Measurements from ENCODE around the gene NFILZ. TPM values are rescaled to one million over a fixed set of nuclear protein-coding genes. Genes with fewer than 3 reads are reported as not detected.

NFILZ gene
- total RNA-seq, 1 experiment from 2014 or later: not detected

- Histone ChIP-seq H4K20me1 (ENCODE audit: insufficient read depth) (no peaks in the 10 kb centered on the region; the same call in 1 of the 2 replicates), H2AFZ (no peak overlapping the region), H3K27me3 (ENCODE audit: insufficient read depth, low read depth) (peaks cover 42% of the 10 kb centered on the region), H3K4me2 (no peak overlapping the region), H3K79me2 (ENCODE audit: low read depth) (no peaks in the 10 kb centered on the region), H3K4me1 (replicated peaks; ENCODE audit: insufficient read depth) (peaks cover 11% of the 10 kb centered on the region), H3K4me3 (no peak overlapping the region), H3K36me3 (ENCODE audit: low read depth) (no peaks in the 10 kb centered on the region), H3K27ac (no peak overlapping the region), H3F3A (ENCODE audit: insufficient read depth, low read depth) (peaks cover 23% of the 10 kb centered on the region), H3K9me2 (ENCODE audit: insufficient read depth) (no peaks in the 10 kb centered on the region), H3K9me3 (ENCODE audit: insufficient read depth, low read depth) (no peaks in the 10 kb centered on the region)
- TF ChIP-seq CTCF (conservative IDR thresholded peaks at IDR 0.05): no peak
- no peak for TF ChIP-seq EZH2 (IDR thresholded peaks at IDR 0.05; ENCODE audit: low read depth)
- CTCF ChIA-PET: no interaction called here
- no TSS peak for BruUV-seq (replicated peaks)
- POLR2A ChIA-PET (ENCODE audit: unreplicated experiment): no interaction called here
- no peak for DNase-seq
- intact Hi-C loops (cut with micrococcal nuclease; ENCODE audit: unreplicated experiment): loop anchor here (5.0 kb wide), 2 partner anchors 107 to 318 kb away; no protein-coding TSS in a partner anchor
Measured at GRCh38 chr19:8584965-8585893, 45.2 kb upstream of the NFILZ start.

GRCh38 chr19:8585894-8586750 is 44.3 kb upstream of the NFILZ start:
- CTCF ChIA-PET: interaction anchor here (1.0 kb wide), 1 partner anchor 28 kb away, joined by 3 read pairs; no protein-coding TSS in a partner anchor
- H3K36me3 ChIP-seq (ENCODE audit: low read depth): no peaks in the 10 kb centered on the region
- DNase-seq: peak in 1 of 2 experiments; percentile 56
- no peak overlapping the region for H3K27ac ChIP-seq
- peaks cover 23% of the 10 kb centered on the region for H3F3A ChIP-seq (ENCODE audit: insufficient read depth, low read depth)
- peaks cover 50% of the 10 kb centered on the region for H3K27me3 ChIP-seq (ENCODE audit: insufficient read depth, low read depth)
- BruUV-seq (replicated peaks): no TSS peak
- POLR2A ChIA-PET (ENCODE audit: unreplicated experiment): no interaction called here
- H3K79me2 ChIP-seq (ENCODE audit: low read depth): no peaks in the 10 kb centered on the region
- H3K4me1 ChIP-seq (replicated peaks; ENCODE audit: insufficient read depth): peaks cover 11% of the 10 kb centered on the region
- H3K4me2 ChIP-seq: no peak overlapping the region
- no peak overlapping the region for H3K4me3 ChIP-seq
- intact Hi-C loops (cut with micrococcal nuclease; ENCODE audit: unreplicated experiment): no loop called here
- H3K9me2 ChIP-seq (ENCODE audit: insufficient read depth): no peaks in the 10 kb centered on the region
- H2AFZ ChIP-seq: no peak overlapping the region
- TF ChIP-seq EZH2 (IDR thresholded peaks at IDR 0.05; ENCODE audit: low read depth) (no peak), CTCF (conservative IDR thresholded peaks at IDR 0.05) (peak; percentile 92)
- no peaks in the 10 kb centered on the region for H3K9me3 ChIP-seq (ENCODE audit: insufficient read depth, low read depth)
- H4K20me1 ChIP-seq (ENCODE audit: insufficient read depth): no peaks in the 10 kb centered on the region; the same call in 1 of the 2 replicates

- no peak for DNase-seq
Measured at GRCh38 chr19:8589177-8589714, 41.2 kb upstream of the NFILZ start.

More at GRCh38 chr19:8589177-8589714, 41.2 kb upstream of the NFILZ start:
- ChIA-PET CTCF (no interaction called here), POLR2A (ENCODE audit: unreplicated experiment) (no interaction called here)
- Histone ChIP-seq H3K79me2 (ENCODE audit: low read depth) (no peaks in the 10 kb centered on the region), H3K36me3 (ENCODE audit: low read depth) (no peaks in the 10 kb centered on the region), H3K9me2 (ENCODE audit: insufficient read depth) (no peaks in the 10 kb centered on the region), H3K9me3 (ENCODE audit: insufficient read depth, low read depth) (peaks cover 7% of the 10 kb centered on the region), H3K4me2 (no peak overlapping the region), H2AFZ (no peak overlapping the region), H3F3A (ENCODE audit: insufficient read depth, low read depth) (peaks cover 4% of the 10 kb centered on the region; the same call in 1 of the 2 replicates), H4K20me1 (ENCODE audit: insufficient read depth) (no peaks in the 10 kb centered on the region; the same call in 1 of the 2 replicates), H3K4me3 (no peak overlapping the region), H3K27ac (no peak overlapping the region), H3K27me3 (ENCODE audit: insufficient read depth, low read depth) (peaks cover 60% of the 10 kb centered on the region), H3K4me1 (replicated peaks; ENCODE audit: insufficient read depth) (no peaks in the 10 kb centered on the region)
- intact Hi-C loops (cut with micrococcal nuclease; ENCODE audit: unreplicated experiment): no loop called here
- no TSS peak for BruUV-seq (replicated peaks)
- TF ChIP-seq CTCF (conservative IDR thresholded peaks at IDR 0.05) (no peak), EZH2 (IDR thresholded peaks at IDR 0.05; ENCODE audit: low read depth) (no peak)
